Hypothalamus (tissue), 51 donors: ENCODE data around the gene NFASC.

ENCODE experiments used
- DNase-seq, 51 donors: peaks; one replicate each; lab custom pipeline; 2025; lab: John Stamatoyannopoulos, UW

Gene NFASC

DNA sequence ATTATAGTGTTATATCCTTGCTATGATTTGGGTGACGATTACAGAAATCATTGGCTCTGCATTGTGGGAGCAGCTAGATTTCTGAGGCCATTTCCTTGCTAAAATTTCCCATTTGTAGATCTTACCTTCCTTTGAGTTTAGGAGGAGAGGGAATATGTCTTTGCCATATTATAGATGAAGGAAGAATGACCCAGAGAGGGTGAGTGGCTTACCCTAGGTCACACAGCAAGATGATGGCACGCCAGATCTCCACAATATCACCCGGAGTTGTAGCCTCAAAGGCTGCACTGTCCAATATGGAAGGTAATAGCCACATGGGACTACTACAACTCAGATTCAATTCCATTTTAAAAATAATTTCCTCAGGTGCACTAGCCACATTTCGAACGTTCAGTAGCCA is 182.6 kb downstream of the NFASC start:
- DNase-seq = no peak

DNA sequence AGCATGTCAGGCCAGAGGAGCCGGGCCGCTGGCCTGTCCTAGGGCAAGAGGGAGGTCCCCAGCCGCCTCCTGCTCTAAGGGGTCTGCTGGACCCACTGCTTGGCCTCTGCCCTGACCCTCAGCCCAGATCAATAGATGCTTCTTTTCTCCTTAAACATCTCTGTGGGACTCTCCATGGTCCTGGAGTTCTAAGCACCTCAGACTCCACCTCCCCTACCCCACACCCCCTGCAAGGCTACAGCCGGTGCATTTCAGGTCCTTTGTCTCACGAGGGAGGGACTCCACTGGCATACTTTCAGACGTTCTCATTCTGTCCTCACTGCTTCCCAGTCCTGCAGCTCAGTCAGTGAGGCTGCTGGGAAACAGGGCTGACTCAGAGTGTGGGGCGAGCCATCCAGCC is 183.4 kb downstream of the NFASC start:
- DNase-seq = no peak

GRCh38 chr1:205056188-205056611 is 185.5 kb downstream of the NFASC start:
- DNase-seq = no peak

- no peak for DNase-seq
These were observed 186.4 kb downstream of the NFASC start for GRCh38 chr1:205056956-205057568.

DNA sequence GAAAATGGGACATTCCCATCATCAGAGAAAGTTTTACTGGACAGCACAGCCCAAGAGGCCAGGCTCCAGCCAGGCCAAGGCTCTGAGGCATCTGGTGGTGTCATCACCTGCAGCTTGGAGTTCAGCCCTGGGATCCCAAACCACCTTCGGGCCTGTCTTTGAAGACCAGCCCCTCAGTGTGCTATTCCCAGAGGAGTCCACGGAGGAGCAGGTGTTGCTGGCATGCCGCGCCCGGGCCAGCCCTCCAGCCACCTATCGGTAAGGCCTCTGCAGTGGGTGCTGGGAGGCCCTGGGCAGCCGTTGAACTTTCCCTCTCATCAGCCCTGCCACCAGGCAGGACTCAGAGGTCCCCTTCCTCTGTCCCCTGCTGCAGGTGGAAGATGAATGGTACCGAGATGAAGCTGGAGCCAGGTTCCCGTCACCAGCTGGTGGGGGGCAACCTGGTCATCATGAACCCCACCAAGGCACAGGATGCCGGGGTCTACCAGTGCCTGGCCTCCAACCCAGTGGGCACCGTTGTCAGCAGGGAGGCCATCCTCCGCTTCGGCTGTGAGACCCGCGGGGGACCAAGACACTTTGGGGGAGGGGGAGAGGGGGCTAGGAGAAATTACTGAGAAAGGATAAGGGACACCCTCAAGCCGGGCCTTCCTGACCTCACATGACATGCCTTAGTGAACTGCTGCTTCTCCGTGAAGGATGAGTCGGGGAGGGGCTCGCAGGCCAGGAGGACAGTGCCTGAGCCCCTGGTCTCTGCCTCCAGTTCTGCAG is 187.3 kb downstream of the NFASC start:
- no peak for DNase-seq

DNA sequence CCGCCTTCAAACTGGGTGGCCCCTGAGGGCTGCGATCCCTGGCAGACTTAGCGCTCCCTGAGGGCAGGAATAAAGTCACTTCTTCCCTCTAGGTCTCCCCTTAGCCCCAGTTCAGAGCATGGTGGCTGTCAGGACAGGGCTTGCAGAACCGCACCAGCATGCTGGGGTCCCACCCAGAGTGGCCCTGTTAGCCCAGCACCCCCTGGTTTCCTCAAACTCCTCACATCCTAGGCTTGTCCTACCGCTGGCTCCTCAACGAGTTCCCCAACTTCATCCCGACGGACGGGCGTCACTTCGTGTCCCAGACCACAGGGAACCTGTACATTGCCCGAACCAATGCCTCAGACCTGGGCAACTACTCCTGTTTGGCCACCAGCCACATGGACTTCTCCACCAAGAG is 188.2 kb downstream of the NFASC start:
- no peak for DNase-seq

DNA sequence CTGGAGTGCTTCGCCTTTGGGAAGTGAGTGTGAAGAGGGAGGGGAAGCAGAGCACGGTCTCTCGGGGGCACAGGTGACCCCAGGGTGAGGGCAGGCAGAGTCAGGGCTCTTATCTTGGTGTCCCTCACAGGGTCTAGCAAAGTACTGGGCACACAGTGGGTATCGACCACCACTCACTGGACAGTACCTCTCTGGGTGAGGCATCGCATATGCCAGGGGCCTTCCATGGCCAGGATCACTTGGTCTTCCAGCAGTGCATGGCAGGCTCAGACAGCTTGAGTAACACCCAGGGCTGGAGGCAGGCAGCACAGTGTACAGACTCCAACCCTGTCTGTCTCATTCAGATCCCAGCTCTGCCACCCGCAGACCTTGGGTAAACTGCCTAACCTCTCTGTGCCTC is 189.0 kb downstream of the NFASC start:
- DNase-seq = no peak

DNA sequence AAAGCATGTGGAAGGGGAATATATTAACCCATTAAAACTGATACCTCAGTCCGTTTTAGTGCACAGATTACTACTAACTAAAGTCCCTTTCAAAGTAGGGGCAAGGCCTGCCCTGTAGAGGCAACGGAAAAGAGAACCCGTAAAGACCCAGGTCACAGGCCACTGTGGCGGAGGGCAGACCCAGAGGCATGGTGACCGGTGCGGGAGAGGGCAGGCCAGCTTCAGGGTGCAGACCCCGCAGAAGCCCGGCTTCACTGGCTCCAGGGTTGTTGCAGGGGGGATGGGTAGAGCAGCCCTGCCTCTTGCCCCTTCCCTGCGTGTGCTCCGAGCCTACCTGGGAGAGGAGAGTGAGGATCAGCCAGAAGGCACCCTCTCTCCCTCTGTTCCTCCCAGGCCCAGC is 190.1 kb downstream of the NFASC start:
- no peak for DNase-seq

DNA sequence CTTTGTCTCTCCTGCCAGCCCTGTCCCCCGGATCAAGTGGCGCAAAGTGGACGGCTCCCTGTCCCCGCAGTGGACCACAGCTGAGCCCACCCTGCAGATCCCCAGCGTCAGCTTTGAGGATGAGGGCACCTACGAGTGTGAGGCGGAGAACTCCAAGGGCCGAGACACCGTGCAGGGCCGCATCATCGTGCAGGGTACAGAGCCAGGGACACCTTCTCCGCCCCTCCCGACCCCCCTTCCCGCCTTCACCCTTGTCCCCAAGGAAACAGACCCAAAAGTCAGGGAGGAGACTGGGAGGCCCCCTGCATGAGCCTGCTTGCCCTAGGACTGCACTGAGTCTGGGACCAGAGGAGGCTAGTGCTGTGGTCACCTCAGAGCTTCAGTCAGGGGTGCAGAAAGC is 190.6 kb downstream of the NFASC start:
- DNase-seq = no peak

DNA sequence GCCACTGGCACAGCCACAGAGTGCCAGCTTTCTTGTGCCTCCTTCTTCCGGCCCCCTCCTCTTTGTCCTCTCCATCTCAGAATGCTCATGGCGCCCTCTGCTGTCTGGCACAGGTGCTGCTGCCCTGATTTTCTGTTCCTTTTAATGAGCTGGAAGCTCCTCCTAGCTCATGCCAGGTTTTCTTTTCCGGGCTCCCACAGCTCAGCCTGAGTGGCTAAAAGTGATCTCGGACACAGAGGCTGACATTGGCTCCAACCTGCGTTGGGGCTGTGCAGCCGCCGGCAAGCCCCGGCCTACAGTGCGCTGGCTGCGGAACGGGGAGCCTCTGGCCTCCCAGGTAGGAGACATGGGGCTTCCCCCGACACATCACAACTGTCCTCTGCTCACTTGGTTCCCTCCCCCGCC is 191.0 kb downstream of the NFASC start:
- DNase-seq = peak in 46 of 51 donors; percentile 31 to 88 (median 69)

DNA sequence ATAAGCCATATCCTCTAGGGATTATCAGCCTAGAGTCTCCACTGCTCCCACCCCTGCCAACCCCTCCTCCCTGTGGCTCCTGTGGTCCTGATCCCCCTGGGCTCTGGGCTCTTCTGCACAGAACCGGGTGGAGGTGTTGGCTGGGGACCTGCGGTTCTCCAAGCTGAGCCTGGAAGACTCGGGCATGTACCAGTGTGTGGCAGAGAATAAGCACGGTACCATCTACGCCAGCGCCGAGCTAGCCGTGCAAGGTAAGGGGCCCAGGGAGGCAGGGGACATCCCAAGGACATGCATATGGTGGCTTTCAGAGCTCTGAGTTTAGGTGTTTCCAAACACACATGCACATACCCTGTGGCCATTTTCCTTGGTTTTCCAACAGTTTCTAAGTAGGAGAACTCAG is 191.7 kb downstream of the NFASC start:
- no peak for DNase-seq

GRCh38 chr1:205062895-205063294 is 192.2 kb downstream of the NFASC start:
- DNase-seq = no peak

DNA sequence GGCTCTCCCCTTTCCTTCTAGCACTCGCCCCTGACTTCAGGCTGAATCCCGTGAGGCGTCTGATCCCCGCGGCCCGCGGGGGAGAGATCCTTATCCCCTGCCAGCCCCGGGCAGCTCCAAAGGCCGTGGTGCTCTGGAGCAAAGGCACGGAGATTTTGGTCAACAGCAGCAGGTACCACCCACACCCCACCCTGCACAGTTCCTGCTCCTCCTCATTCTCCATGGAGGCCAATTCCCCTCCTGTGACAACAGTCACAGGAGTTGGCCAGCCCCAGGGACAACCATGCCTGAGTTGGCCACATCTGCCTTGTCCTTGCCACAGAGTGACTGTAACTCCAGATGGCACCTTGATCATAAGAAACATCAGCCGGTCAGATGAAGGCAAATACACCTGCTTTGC is 193.6 kb downstream of the NFASC start:
- no peak for DNase-seq

DNA sequence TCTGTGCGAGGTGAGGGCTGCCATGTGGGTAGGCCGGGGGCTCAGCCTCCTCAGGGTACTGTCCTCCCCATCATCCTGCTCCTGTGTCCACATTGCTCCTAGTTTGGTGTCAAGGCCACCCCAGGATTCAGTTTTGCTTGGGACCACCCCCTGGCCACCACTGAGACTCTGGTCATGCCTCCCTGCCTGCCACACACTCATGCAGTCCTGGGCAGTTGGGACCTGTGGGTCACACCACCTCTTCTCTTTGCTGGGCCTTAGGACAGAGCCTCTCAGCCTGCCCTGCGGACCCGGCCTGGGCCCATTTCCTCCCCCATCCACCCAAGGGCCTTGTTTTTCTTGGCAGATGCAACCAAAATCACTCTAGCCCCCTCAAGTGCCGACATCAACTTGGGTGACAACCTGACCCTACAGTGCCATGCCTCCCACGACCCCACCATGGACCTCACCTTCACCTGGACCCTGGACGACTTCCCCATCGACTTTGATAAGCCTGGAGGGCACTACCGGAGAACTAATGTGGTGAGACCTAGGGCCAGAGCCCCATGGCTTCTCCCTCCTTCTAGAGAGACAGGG is 194.2 kb downstream of the NFASC start:
- DNase-seq = no peak

DNA sequence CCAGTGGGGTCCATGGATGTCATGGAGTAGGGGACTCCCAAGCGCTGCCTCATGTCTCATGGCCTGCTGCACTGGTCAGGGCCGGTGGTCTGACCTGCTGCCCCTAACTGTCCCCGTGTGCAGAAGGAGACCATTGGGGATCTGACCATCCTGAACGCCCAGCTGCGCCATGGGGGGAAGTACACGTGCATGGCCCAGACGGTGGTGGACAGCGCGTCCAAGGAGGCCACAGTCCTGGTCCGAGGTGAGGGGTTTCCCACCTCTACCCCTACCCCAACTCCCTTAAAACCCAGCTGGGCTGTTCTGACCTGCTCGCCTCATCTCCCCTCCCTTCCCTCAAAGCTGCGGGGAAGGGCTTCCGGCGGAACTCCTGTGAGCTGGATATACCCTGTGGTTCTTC is 195.0 kb downstream of the NFASC start:
- no peak for DNase-seq

DNA sequence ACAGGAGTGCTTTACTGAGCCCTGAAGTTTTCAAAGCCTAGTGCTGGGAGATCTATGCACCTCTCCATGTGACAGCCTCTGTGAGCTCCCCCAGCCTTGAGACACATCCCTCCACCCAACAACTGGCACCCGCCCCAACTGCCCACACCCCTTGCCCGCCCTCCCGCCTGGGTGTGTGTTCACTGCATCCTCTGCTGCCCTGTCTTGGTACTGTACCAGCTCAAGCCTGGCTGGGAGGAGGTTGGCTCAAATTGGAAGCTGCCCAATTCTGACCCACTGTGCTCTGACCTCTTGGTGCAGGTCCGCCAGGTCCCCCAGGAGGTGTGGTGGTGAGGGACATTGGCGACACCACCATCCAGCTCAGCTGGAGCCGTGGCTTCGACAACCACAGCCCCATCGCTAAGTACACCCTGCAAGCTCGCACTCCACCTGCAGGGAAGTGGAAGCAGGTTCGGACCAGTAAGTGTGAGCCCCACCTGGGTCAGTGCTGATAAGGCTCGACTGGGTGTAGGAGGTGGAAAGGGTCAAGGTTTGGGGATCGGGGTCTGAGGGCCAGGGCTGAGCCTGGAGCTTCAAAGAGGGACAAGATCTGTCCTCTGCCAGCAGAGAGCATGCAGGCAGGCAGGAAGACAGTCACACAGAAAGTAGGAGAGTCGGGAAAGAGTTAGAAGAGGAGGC is 195.6 kb downstream of the NFASC start:
- DNase-seq = no peak

DNA sequence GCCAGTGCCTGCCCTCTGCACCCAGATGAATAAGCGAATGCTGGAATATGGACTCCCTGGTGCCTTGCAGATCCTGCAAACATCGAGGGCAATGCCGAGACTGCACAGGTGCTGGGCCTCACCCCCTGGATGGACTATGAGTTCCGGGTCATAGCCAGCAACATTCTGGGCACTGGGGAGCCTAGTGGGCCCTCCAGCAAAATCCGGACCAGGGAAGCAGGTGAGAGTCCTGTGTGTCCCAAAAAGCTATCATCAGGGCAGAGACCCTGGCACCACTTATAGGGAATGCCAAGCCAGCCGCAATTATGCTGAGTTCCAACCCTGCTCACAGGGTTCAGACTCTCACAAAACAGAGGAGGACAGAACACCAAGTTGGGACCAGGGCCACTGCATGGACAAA is 196.4 kb downstream of the NFASC start:
- no peak for DNase-seq

GRCh38 chr1:205068001-205068400 is 197.3 kb downstream of the NFASC start:
- DNase-seq = no peak

DNA sequence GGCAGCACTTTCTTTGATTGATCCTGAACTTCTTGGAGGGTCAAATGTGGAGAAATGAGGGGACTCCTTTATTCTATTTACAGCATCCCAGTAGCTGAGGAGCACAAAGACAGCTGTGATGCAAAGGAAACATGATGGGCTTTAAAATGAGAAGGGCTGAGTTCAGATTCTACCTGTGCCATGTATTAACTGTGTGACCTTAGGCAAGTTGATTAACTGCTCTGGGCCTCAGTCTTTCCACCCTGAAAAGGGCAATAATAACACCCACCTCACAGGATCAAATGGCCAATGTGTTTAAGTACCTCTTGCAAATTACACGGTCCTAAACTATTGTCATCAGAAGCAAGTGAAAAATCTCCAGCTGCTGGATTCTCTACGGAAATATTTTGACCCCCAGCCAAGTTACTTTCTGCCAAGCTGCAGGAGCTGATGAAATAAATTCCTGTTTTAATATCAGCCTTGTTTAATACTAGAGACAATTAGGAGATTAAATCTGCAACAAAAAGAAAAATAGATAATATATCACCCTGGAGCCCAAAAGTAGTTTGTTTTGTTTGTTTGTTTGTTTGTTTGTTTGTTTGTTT is 197.9 kb downstream of the NFASC start:
- DNase-seq = no peak

DNA sequence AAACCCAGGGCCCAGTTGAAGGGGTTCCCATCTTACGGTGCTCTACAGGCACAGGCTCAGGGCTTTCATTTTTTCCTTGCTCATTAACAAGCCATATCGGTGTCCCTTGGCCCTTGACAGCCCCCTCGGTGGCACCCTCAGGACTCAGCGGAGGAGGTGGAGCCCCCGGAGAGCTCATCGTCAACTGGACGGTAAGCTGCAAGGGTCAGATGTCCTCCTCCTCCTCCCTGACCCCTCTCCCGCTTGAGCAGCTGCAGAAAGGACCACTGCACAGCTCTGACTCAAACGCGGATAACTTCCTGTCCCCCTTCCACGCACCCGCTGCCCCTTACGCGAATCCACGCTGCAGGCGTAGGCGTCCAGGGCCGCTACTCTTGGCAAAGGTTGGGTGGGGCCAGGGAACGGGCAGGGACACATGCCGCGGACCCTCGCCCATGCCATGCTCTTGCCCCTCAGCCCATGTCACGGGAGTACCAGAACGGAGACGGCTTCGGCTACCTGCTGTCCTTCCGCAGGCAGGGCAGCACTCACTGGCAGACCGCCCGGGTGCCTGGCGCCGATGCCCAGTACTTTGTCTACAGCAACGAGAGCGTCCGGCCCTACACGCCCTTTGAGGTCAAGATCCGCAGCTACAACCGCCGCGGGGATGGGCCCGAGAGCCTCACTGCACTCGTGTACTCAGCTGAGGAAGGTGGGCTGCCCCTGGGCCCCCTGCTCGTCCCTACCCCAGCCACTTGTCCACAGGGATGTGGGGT is 198.9 kb downstream of the NFASC start:
- DNase-seq = no peak

GRCh38 chr1:205071028-205071409 is 200.4 kb downstream of the NFASC start:
- no peak for DNase-seq
